GM21515 (cell line): ENCODE measurements around the gene UBL4A.

Experiments used
- ATAC-seq: cut with Tn5 transposase; IDR thresholded peaks from one replicate; pipeline ENCODE4 v1.9.1; 2021; ENCODE audit not compliant: unreplicated experiment

UBL4A gene

DNA sequence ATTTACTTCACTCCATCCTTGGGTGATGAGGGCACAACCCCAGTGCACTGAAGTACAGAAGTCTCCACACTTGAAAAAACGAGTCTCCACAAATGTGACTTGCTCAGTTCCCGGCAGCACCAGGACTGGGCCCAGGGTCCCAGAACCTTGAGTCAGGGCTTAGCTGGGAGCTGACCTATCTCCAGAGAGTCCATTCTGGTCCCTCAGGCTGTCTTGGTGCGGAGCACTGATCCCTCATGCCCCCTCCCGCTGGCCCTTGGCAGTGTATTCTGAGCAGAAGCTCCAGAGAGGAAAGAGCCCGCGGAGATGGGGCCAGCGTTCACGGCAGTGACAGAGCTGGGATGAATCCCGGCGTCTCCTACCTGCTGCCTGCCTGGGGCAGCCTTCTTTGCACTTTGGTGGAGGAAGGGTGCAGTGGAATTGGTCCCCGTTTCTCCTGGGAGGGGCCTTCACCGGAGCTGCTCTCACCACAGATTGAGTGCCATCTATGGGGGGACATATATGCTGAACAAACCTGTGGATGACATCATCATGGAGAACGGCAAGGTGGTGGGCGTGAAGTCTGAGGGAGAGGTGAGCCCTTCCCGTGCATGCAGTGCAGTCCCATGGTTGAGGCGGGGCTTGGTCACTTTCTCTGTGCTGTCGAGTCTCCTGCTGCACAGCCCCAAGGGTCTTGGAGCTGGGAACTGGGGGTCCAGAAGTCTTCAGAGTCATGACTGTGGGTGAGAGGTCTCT, 45.6 kb downstream of the UBL4A start:
- ATAC-seq: no peak

- ATAC-seq: no peak
Observed at GRCh38 chrX:154439841-154440240, 46.6 kb downstream of the UBL4A start.

DNA sequence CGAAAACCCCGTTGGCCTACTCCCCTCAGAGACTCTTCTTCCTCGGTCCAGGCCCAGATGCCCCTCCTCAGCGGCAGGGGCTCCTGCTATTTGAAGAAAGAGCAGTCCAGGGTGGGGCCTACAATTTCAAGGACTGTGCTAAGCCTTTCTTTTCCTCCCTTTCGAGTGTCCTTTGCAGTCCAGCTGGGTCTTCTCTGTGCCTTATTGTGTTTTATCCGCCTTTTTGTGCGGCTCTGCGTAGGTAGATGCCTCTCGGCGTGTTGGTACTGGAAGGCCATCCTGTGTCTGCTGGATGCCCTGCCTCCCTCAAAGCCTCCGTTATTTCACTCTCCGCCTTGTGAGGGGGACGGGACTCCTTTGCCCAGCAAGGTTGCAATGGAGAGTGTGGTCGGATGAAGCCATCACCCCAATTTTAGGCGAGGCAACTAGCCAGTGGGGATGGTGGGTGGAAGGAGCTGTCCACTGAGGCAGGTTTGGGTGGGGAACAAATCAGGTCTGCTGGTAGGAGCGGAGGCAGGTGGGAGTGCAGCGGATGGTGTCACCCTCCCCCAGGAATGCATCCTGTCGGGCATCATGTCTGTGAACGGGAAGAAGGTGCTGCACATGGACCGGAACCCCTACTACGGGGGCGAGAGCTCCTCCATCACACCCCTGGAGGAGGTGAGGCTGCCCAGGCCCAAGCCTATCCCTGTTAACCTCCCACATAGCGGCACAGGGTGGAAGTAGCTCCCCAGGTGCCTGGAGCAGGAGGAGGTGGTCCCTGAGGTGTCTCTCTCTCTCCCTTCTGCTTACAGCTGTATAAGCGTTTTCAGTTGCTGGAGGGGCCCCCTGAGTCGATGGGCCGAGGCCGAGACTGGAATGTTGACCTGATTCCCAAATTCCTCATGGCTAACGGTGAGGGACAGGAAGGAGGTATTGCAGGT, 48.2 kb downstream of the UBL4A start:
- ATAC-seq: no peak

GRCh38 chrX:154436983-154437752, 49.2 kb downstream of the UBL4A start, which contains the start of gene GDI1:
TSS of gene GDI1 (plus strand) at chrX:154437154. CDS start at chrX:154437255, 101 bp downstream.
- ATAC-seq: no peak

DNA sequence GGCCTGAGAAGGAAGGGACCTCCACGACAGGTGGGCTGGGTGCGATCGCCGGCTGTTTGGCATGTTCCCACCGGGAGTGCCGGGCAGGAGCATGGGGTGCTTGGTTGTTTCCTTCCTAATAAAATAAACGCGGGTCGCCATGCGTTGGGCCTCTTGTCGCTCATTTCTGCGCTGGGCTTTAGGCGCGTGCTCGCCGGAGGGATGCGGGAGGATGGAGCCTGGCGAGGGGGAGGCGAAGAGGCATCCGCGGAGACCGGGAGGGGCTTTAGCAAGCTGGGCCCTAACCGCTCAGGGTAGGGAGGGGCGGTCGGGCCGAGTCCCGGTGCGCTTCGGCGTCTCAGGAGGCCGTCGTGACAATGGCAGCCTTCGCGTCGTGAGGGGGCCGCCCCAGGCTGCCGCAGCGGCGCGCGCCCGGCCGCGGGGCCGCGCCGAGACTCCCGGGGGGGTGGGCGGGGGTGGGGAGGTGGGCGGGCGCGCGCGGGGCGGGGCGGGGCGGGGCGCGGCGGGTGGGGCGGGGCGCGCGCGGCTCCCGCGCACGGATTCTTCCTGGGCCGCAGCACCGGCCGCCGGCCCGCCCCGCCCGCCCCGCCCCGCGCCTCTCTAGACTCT, 49.9 kb downstream of the UBL4A start:
- ATAC-seq: no peak

- ATAC-seq: no peak
Observed at GRCh38 chrX:154435171-154435733, 51.2 kb downstream of the UBL4A start.

DNA sequence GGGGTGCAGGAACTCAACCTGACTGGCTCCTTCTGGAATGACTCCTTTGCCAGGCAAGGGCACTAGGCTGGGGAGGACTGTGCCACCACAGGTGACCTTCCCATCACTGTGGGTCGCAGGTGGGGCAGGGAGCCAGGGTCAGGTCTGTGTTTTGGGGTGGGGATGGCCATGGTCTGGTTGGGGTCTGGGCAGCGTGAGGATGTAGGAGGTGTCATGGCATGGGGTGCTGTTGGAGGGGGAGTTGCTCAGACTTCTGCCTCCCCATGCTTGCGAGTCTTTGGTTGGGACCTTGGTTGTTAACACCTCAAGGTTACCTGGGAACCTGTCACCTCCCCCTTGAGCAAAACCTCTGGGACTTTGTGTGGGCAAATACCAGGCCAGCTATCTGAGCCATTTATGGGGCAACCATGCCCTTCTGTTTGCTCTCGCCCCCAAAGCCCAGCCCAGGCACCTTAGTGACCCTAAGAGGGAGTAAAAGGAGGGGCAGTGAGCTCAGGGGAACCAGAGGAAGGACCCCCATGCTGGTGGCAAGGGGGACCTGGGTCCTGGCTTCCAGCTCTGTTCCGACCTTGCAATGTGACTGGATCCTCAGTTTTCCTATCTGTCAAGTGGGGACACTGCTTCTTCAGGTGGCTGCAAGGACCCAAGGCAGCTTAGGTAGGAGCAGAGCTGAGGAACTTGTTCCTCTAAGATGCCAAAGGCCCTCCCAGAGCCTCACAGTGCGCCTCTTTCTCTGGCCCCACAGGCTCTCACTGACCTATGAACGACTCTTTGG, 51.8 kb downstream of the UBL4A start:
- ATAC-seq: no peak
